Measurements from ENCODE around the gene ZNF385B.

ZNF385B gene

GRCh38 chr2:179741317-179741716 is 120.1 kb downstream of the ZNF385B start:
- no peak for DNase-seq

- no peak for DNase-seq
Observed at GRCh38 chr2:179729966-179730365, 131.4 kb downstream of the ZNF385B start.

- DNase-seq, result no peak
Observed at GRCh38 chr2:179726461-179727180, 134.8 kb downstream of the ZNF385B start.

- no peak for DNase-seq
Observed at GRCh38 chr2:179724403-179724802, 137.0 kb downstream of the ZNF385B start.

GRCh38 chr2:179720173-179720772 is 141.1 kb downstream of the ZNF385B start:
- no peak for DNase-seq

GRCh38 chr2:179715871-179716270 is 145.5 kb downstream of the ZNF385B start:
- DNase-seq, result no peak

- no peak for DNase-seq
Observed at GRCh38 chr2:179715196-179715595, 146.2 kb downstream of the ZNF385B start.

GRCh38 chr2:179712825-179713224 is 148.6 kb downstream of the ZNF385B start:
- DNase-seq, result no peak

GRCh38 chr2:179711375-179711774 is 150.0 kb downstream of the ZNF385B start:
- DNase-seq, result no peak

GRCh38 chr2:179703702-179704101 is 157.7 kb downstream of the ZNF385B start:
- DNase-seq, result no peak

GRCh38 chr2:179702912-179703311 is 158.5 kb downstream of the ZNF385B start:
- no peak for DNase-seq

GRCh38 chr2:179701524-179702110 is 159.8 kb downstream of the ZNF385B start:
- no peak for DNase-seq

- no peak for DNase-seq
Observed at GRCh38 chr2:179695486-179695885, 165.9 kb downstream of the ZNF385B start.

- DNase-seq, result no peak
Observed at GRCh38 chr2:179694963-179695362, 166.4 kb downstream of the ZNF385B start.

GRCh38 chr2:179692610-179693009 is 168.8 kb downstream of the ZNF385B start:
- no peak for DNase-seq

GRCh38 chr2:179692043-179692442 is 169.4 kb downstream of the ZNF385B start:
- DNase-seq, result no peak

- no peak for DNase-seq
Observed at GRCh38 chr2:179691235-179691634, 170.2 kb downstream of the ZNF385B start.

- DNase-seq, result no peak
Observed at GRCh38 chr2:179686718-179687342, 174.6 kb downstream of the ZNF385B start.

- no peak for DNase-seq
Observed at GRCh38 chr2:179686069-179686468, 175.3 kb downstream of the ZNF385B start.

GRCh38 chr2:179685146-179685545 is 176.3 kb downstream of the ZNF385B start:
- no peak for DNase-seq

GRCh38 chr2:179682756-179683155 is 178.7 kb downstream of the ZNF385B start:
- no peak for DNase-seq

GRCh38 chr2:179677746-179678505 is 183.5 kb downstream of the ZNF385B start:
- no peak for DNase-seq

- no peak for DNase-seq
Observed at GRCh38 chr2:179677077-179677688, 184.2 kb downstream of the ZNF385B start.

Measured in CD4-positive, alpha-beta T cell treated with Interleukin-21 for 1 hour (primary cell).